GM12878 (cell line): ENCODE data around the gene TESPA1. TPM values are rescaled to one million over a fixed set of nuclear protein-coding genes. Genes with fewer than 3 reads are reported as not detected.

ENCODE experiments used
- ATAC-seq: fragments of 200-7000 bp; cut with Tn5 transposase; 3 replicates; pipeline ENCODE4 v1.9.1; 2020; ENCODE audit warnings: mild to moderate bottlenecking, moderate library complexity
- BruUV-seq: library from RNA; stranded (reverse); fragments of 400-500 nt; replicated peaks from 2 replicates; lab custom pipeline; 2021; lab: Mats Ljungman, UMichigan
- CTCF ChIA-PET: fragments of 300-600 bp; sonication (Branson Sonifier 250); formaldehyde crosslinking; extraction: SDS; loops from one replicate; lab custom pipeline; 2021; ENCODE audit warnings: inconsistent platforms; lab: Yijun Ruan, JAX
- POLR2A ChIA-PET: fragments of 350-600 bp; formaldehyde crosslinking; extraction: SDS; loops from one replicate; lab custom pipeline; 2021; ENCODE audit warnings: inconsistent platforms; lab: Charles Lee
- RAD21 ChIA-PET: fragments of 300-600 bp; sonication (Branson Sonifier 250); formaldehyde crosslinking; loops from one replicate; lab custom pipeline; 2023; ENCODE audit warnings: antibody characterized with exemption; ENCODE audit not compliant: unreplicated experiment; lab: Charles Lee
- SMC1A ChIA-PET: fragments of 300-600 bp; sonication (Branson Sonifier 250); formaldehyde crosslinking; loops from one replicate; lab custom pipeline; 2023; ENCODE audit not compliant: unreplicated experiment, uncharacterized antibody; lab: Charles Lee
- DNase-seq: peaks from one replicate; pipeline ENCODE4 v3.0.0-alpha.2; 2011; ENCODE audit warnings: low read depth, low spot score
- FAIRE-seq: peaks from 3 replicates; lab custom pipeline; 2011; peaks lifted over from hg19 to GRCh38; lab: Jason Lieb, UNC
- H2AFZ ChIP-seq: 2 replicates; pipeline ENCODE4 v1.6.0; 2011; ENCODE audit warnings: low read depth, low read length, control low read depth; ENCODE audit not compliant: control insufficient read depth
- H3K27ac ChIP-seq: 2 replicates; pipeline ENCODE4 v1.5.1; 2011; ENCODE audit warnings: control low read depth; ENCODE audit not compliant: control insufficient read depth, insufficient read depth
- H3K27me3 ChIP-seq, 2 experiments: replicated peaks in 1 of 2; 2 replicates each; pipeline versions ENCODE4 v1.6.0 to v1.6.1; 2011; ENCODE audit warnings: low read length in 1 of 2; ENCODE audit not compliant: control insufficient read depth in 2 of 2, insufficient read depth in 2 of 2
- H3K36me3 ChIP-seq, 2 experiments: 2 replicates each; pipeline ENCODE4 v1.5.1; 2011; ENCODE audit warnings: low read length in 1 of 2; ENCODE audit not compliant: control insufficient read depth in 2 of 2, insufficient read depth in 2 of 2
- H3K4me1 ChIP-seq: 2 replicates; pipeline ENCODE4 v1.6.1; 2011; ENCODE audit warnings: mild to moderate bottlenecking, low read length, moderate library complexity, mixed read lengths; ENCODE audit not compliant: control insufficient read depth, insufficient read depth
- H3K4me2 ChIP-seq: 2 replicates; pipeline ENCODE4 v1.6.0; 2011; ENCODE audit warnings: control low read depth; ENCODE audit not compliant: control insufficient read depth, insufficient read depth
- H3K4me3 ChIP-seq: fragments of 200-600 bp; sonication (generic); 2 replicates; pipeline ENCODE4 v1.5.1; 2016
- H3K79me2 ChIP-seq: 2 replicates; pipeline ENCODE4 v1.6.0; 2011; ENCODE audit warnings: low read length; ENCODE audit not compliant: control insufficient read depth, insufficient read depth
- H3K9ac ChIP-seq: 2 replicates; pipeline ENCODE4 v1.8.0; 2011; ENCODE audit warnings: low read length, control low read depth, mixed read lengths; ENCODE audit not compliant: control insufficient read depth, insufficient read depth
- H3K9me3 ChIP-seq: replicated peaks from 3 replicates; pipeline ENCODE4 v1.5.1; 2011; ENCODE audit warnings: mild to moderate bottlenecking, low read length; ENCODE audit not compliant: control insufficient read depth, insufficient read depth
- H4K20me1 ChIP-seq: 2 replicates; pipeline ENCODE4 v1.6.0; 2011; ENCODE audit not compliant: control insufficient read depth, insufficient read depth
- BACH1 ChIP-seq: fragments of 450-650 bp; IDR thresholded peaks from 2 replicates; pipeline ENCODE4 v1.6.1; 2017; ENCODE audit warnings: mild to moderate bottlenecking, borderline replicate concordance
- MAX ChIP-seq: IDR thresholded peaks from 2 replicates; pipeline ENCODE4 v1.6.1; 2012; ENCODE audit warnings: low read depth, low read length, improper control_type of control experiment
- MYC ChIP-seq: IDR thresholded peaks from 2 replicates; pipeline ENCODE4 v1.6.1; 2011; ENCODE audit warnings: mild to moderate bottlenecking, low read length, moderate library complexity, inconsistent platforms; ENCODE audit not compliant: insufficient read depth, insufficient replicate concordance, insufficient read length, severe bottlenecking
- POLR2AphosphoS5 ChIP-seq: IDR thresholded peaks from 2 replicates; pipeline ENCODE4 v1.6.1; 2011; ENCODE audit warnings: mild to moderate bottlenecking, low read length, inconsistent platforms
- PRDM15 ChIP-seq: fragments of 450-650 bp; formaldehyde crosslinking; IDR thresholded peaks from 2 replicates; pipeline ENCODE4 v1.4.0; 2020; ENCODE audit warnings: mild to moderate bottlenecking, moderate library complexity
- SUZ12 ChIP-seq: fragments of 200-600 bp; sonication (generic); IDR thresholded peaks from one replicate; pipeline ENCODE4 v1.6.1; 2018; ENCODE audit warnings: antibody characterized with exemption, mild to moderate bottlenecking; ENCODE audit not compliant: unreplicated experiment
- ZNF384 ChIP-seq: IDR thresholded peaks from 2 replicates; pipeline ENCODE4 v1.6.1; 2012; ENCODE audit warnings: low read depth, mild to moderate bottlenecking, low read length, improper control_type of control experiment, borderline replicate concordance
- WGBS: methylation state at CpG from one replicate; pipeline ENCODE4 v1.1.6; 2016; ENCODE audit warnings: low lambda C conversion rate; ENCODE audit not compliant: insufficient replicate concordance, insufficient coverage; ENCODE audit errors: missing lambda C conversion rate; 5-methylcytosine and 5-hydroxymethylcytosine counted together
- in situ Hi-C: fragments of 300-500 bp; cut with MboI; formaldehyde crosslinking; loops from 9 replicates; pipeline ENCODE4 v1.14.3; 2018; ENCODE audit warnings: mixed read lengths
- intact Hi-C: fragments of 100-400 bp; cut with micrococcal nuclease; formaldehyde crosslinking; loops from one replicate; pipeline ENCODE4 v1.14.2; 2022; ENCODE audit not compliant: unreplicated experiment
- polyA plus RNA-seq, 11 experiments: library from polyadenylated mRNA; depleted of rRNA in 4 of 11; unstranded in 6 of 11; stranded (reverse) in 5 of 11; fragments of >200 nt; fragmentation: Nextera tagmentation in 4 of 11; fragmentation: Illumina TruSeq in 1 of 11; extraction: Ambion mirVana in 4 of 11; extraction: Trizol in 1 of 11; gene quantifications; 1 replicate in 1 of 11; 2 replicates in 10 of 11; pipeline versions ENCODE4 v1.2.1 to v1.2.3, GENCODE V29; 2011 to 2016; ENCODE audit warnings: inconsistent platforms in 2 of 11, missing spikeins in 2 of 11, low read depth in 1 of 11
- total RNA-seq, 4 experiments: library from RNA; depleted of rRNA in 3 of 4; stranded (reverse); fragments of >200 nt in 3 of 4; fragmentation: Illumina TruSeq in 1 of 4; extraction: Trizol in 1 of 4; gene quantifications; 2 replicates each; pipeline versions ENCODE4 v1.2.1 to v1.2.3, GENCODE V29; 2013 to 2021

Gene TESPA1
- total and polyA plus RNA-seq, 10 of the 15 experiments (the other 5 are each of a cell fraction or from before 2014, with no cell fraction given) = 13.8 to 56.2 (median 23.9) TPM

- no peaks in the 10 kb centered on the region for H3K27me3 ChIP-seq
- no peak overlapping the region for H3K27ac ChIP-seq
- in situ Hi-C loops = no loop called here
- SMC1A ChIA-PET = interaction anchor here (0.9 to 13.8 kb wide), 5 partner anchors 9 to 19 kb away, joined by 3 to 90 read pairs (median 16); no protein-coding TSS in a partner anchor
- CTCF ChIA-PET = interaction anchor here (0.5 to 2.8 kb wide), 3 partner anchors 15 to 165 kb away, joined by 3 to 14 read pairs (median 3); no protein-coding TSS in a partner anchor
- H4K20me1 ChIP-seq = no peaks in the 10 kb centered on the region
- no peak overlapping the region for H2AFZ ChIP-seq
- RAD21 ChIA-PET = no interaction called here
- TF ChIP-seq SUZ12 (no peak), BACH1 (no peak), MAX (no peak), MYC (no peak), POLR2AphosphoS5 (no peak), ZNF384 (no peak), PRDM15 (CRISPR knock-in tag) (no peak)
- TF ChIP-seq, all 136 proteins: peak for 0
- BruUV-seq = no TSS peak
- Histone ChIP-seq H3K4me3 (no peak overlapping the region), H3K36me3 (peaks cover 0 to 10% of the 10 kb centered on the region in 2 experiments; a peak in 2 of 4 replicates), H3K4me2 (no peak overlapping the region), H3K9me3 (no peaks in the 10 kb centered on the region), H3K4me1 (peaks cover 6% of the 10 kb centered on the region; the same call in 1 of the 2 replicates), H3K79me2 (peaks cover 1% of the 10 kb centered on the region; the same call in 1 of the 2 replicates), H3K9ac (no peak overlapping the region)
- ATAC-seq = no peak
- POLR2A ChIA-PET = interaction anchor here (1.2 kb wide), 1 partner anchor 16 kb away, joined by 3 read pairs; no protein-coding TSS in a partner anchor
- DNase-seq = no peak
- FAIRE-seq = no peak
- 89% methylated on average over 5 of the region's 5 CpGs for WGBS
- intact Hi-C loops = no loop called here
Observed at GRCh38 chr12:54977857-54978256, 6.7 kb downstream of the TESPA1 start.
